ENCODE measurements around the gene SRC.

GRCh38 chr20:37381621-37382471, 35.9 kb downstream of the SRC start:
- TF ChIP-seq POLR2AphosphoS5 (IDR thresholded peaks at IDR 0.05; ENCODE audit: insufficient read depth, low read depth, low read length) (no peak), CTCF (IDR thresholded peaks at IDR 0.05; ENCODE audit: extremely low read depth in 1 of 2, insufficient read depth in 1 of 2, low read depth in 1 of 2, low read length in 2 of 2) (no peak), JUN (IDR thresholded peaks at IDR 0.05; ENCODE audit: borderline replicate concordance, insufficient read depth, insufficient read length, low read depth) (no peak), POLR2A (IDR thresholded peaks at IDR 0.05; ENCODE audit: low read depth, low read length) (no peak)

All from endothelial cell of umbilical vein (primary cell).